Osteoblast (primary cell): Measurements from ENCODE around the gene VAV3. TPM values are rescaled to one million over a fixed set of nuclear protein-coding genes. Genes with fewer than 3 reads are reported as not detected.

ENCODE experiments used
- DNase-seq: peaks from one replicate; pipeline ENCODE4 v3.0.0; 2011; ENCODE audit warnings: low spot score, mixed read lengths; ENCODE audit not compliant: insufficient read length; ENCODE audit errors: missing footprints
- H2AFZ ChIP-seq: 2 replicates; pipeline ENCODE4 v1.6.0; 2011; ENCODE audit warnings: mild to moderate bottlenecking, low read length
- H3K27ac ChIP-seq: 2 replicates; pipeline ENCODE4 v1.5.1; 2011; ENCODE audit warnings: mild to moderate bottlenecking, low read depth, low read length, moderate library complexity
- H3K27me3 ChIP-seq: 2 replicates; pipeline ENCODE4 v1.6.0; 2012; ENCODE audit warnings: mild to moderate bottlenecking, control low read depth, inconsistent platforms, low read length, moderate library complexity; ENCODE audit not compliant: insufficient read depth
- H3K36me3 ChIP-seq: 2 replicates; pipeline ENCODE4 v1.5.1; 2011; ENCODE audit warnings: mild to moderate bottlenecking, low read length, control low read depth, moderate library complexity; ENCODE audit not compliant: insufficient read depth
- H3K4me1 ChIP-seq: 2 replicates; pipeline ENCODE4 v1.5.1; 2011; ENCODE audit warnings: mild to moderate bottlenecking, low read length, control low read depth, moderate library complexity; ENCODE audit not compliant: insufficient read depth
- H3K4me2 ChIP-seq: 2 replicates; pipeline ENCODE4 v1.6.0; 2011; ENCODE audit warnings: mild to moderate bottlenecking, low read length; ENCODE audit not compliant: insufficient read depth
- H3K4me3 ChIP-seq: fragments of 200-600 bp; sonication (generic); 3 replicates; pipeline ENCODE4 v1.5.1; 2012; ENCODE audit warnings: mild to moderate bottlenecking, low read length, inconsistent platforms; ENCODE audit not compliant: insufficient read depth
- H3K79me2 ChIP-seq: 2 replicates; pipeline ENCODE4 v1.6.0; 2012; ENCODE audit warnings: mild to moderate bottlenecking, low read length, control low read depth, inconsistent platforms; ENCODE audit not compliant: insufficient read depth
- H3K9me3 ChIP-seq: 2 replicates; pipeline ENCODE4 v1.5.1; 2011; ENCODE audit warnings: low read depth, low read length, control low read depth
- H4K20me1 ChIP-seq: 2 replicates; pipeline ENCODE4 v1.6.0; 2012; ENCODE audit warnings: mild to moderate bottlenecking, low read length, control low read depth; ENCODE audit not compliant: insufficient read depth
- CTCF ChIP-seq: IDR thresholded peaks from 2 replicates; pipeline ENCODE4 v1.5.1; 2011; ENCODE audit warnings: mild to moderate bottlenecking, low read depth, low read length, moderate library complexity; ENCODE audit errors: extremely low read depth
- total RNA-seq: library from RNA; depleted of rRNA; stranded (reverse); fragments of >200 nt; gene quantifications from 2 replicates; pipeline ENCODE4 v1.2.3, GENCODE V29; 2012

Gene VAV3
- total RNA-seq, 1 donor, result 0.72 TPM

- Histone ChIP-seq H3K9me3 (no peaks in the 10 kb centered on the region), H3K4me2 (no peak overlapping the region), H3K4me1 (peaks cover 11% of the 10 kb centered on the region), H3K36me3 (no peaks in the 10 kb centered on the region), H3K79me2 (no peaks in the 10 kb centered on the region), H4K20me1 (no peaks in the 10 kb centered on the region), H3K27me3 (peaks cover 3% of the 10 kb centered on the region), H3K4me3 (no peak overlapping the region), H3K27ac (no peak overlapping the region), H2AFZ (no peak overlapping the region)
- no peak for DNase-seq
- no peak for TF ChIP-seq CTCF
Measured at GRCh38 chr1:108000620-108001111, 35.7 kb upstream of the VAV3 start.

GRCh38 chr1:108000184-108000583, 35.2 kb upstream of the VAV3 start:
- Histone ChIP-seq H4K20me1 (no peaks in the 10 kb centered on the region), H3K27ac (no peak overlapping the region), H3K4me3 (no peak overlapping the region), H3K79me2 (no peaks in the 10 kb centered on the region), H3K9me3 (no peaks in the 10 kb centered on the region), H3K36me3 (no peaks in the 10 kb centered on the region), H3K4me1 (peaks cover 11% of the 10 kb centered on the region), H3K4me2 (no peak overlapping the region), H2AFZ (no peak overlapping the region), H3K27me3 (peaks cover 3% of the 10 kb centered on the region)
- TF ChIP-seq CTCF, result no peak
- no peak for DNase-seq

GRCh38 chr1:107997866-107998265, 32.9 kb upstream of the VAV3 start:
- H3K4me2 ChIP-seq, result no peak overlapping the region
- H3K79me2 ChIP-seq, result no peaks in the 10 kb centered on the region
- no peaks in the 10 kb centered on the region for H3K36me3 ChIP-seq
- DNase-seq, result no peak
- H3K4me1 ChIP-seq, result peaks cover 11% of the 10 kb centered on the region
- no peak overlapping the region for H3K4me3 ChIP-seq
- peaks cover 3% of the 10 kb centered on the region for H3K27me3 ChIP-seq
- no peak for TF ChIP-seq CTCF
- no peaks in the 10 kb centered on the region for H4K20me1 ChIP-seq
- H2AFZ ChIP-seq, result no peak overlapping the region
- no peak overlapping the region for H3K27ac ChIP-seq
- no peaks in the 10 kb centered on the region for H3K9me3 ChIP-seq

GRCh38 chr1:107993920-107994319, 28.9 kb upstream of the VAV3 start:
- H3K79me2 ChIP-seq, result no peaks in the 10 kb centered on the region
- H3K4me3 ChIP-seq, result no peak overlapping the region
- no peak for DNase-seq
- H3K9me3 ChIP-seq, result no peaks in the 10 kb centered on the region
- H3K4me2 ChIP-seq, result no peak overlapping the region
- no peaks in the 10 kb centered on the region for H3K4me1 ChIP-seq
- H3K27me3 ChIP-seq, result peaks cover 3% of the 10 kb centered on the region
- no peak overlapping the region for H3K27ac ChIP-seq
- TF ChIP-seq CTCF, result no peak
- H4K20me1 ChIP-seq, result no peaks in the 10 kb centered on the region
- H3K36me3 ChIP-seq, result no peaks in the 10 kb centered on the region
- no peak overlapping the region for H2AFZ ChIP-seq
